ENCODE data around the gene NSDHL. TPM values are rescaled to one million over a fixed set of nuclear protein-coding genes. Genes with fewer than 3 reads are reported as not detected.

Gene NSDHL
- total and polyA plus RNA-seq, 2 donors from 2014 or later: 14.3 to 30.9 TPM

- Histone ChIP-seq H3K36me3 (ENCODE audit: control insufficient read depth in 2 of 3, insufficient read depth in 3 of 3, low read length in 3 of 3) (peaks cover 0 to 6% (median 0%) of the 10 kb centered on the region in 3 donors), H3K9me3 (ENCODE audit: control insufficient read depth in 2 of 3, insufficient read depth in 1 of 3, low read length in 3 of 3) (no peaks in the 10 kb centered on the region), H3K4me3 (ENCODE audit: low read length in 3 of 3) (no peak overlapping the region), H3K4me1 (ENCODE audit: control insufficient read depth in 2 of 3, insufficient read depth in 2 of 3, low read depth in 1 of 3, low read length in 3 of 3) (no peaks in the 10 kb centered on the region), H3K27me3 (ENCODE audit: control insufficient read depth, insufficient read depth, low read length) (no peaks in the 10 kb centered on the region), H3K9ac (ENCODE audit: low read length in 3 of 3) (no peak overlapping the region), H3K27ac (ENCODE audit: low read depth in 2 of 2, low read length in 2 of 2) (no peak overlapping the region)
- intact Hi-C loops (cut with DNase I): no loop called here
- TF ChIP-seq CTCF (IDR thresholded peaks at IDR 0.05; ENCODE audit: borderline replicate concordance, extremely low read depth, insufficient read depth): no peak
- FAIRE-seq: no peak
- DNase-seq: peak in 4 of 5 donors; percentile 61 to 77 (median 68)
These were observed 30.3 kb downstream of the NSDHL start for GRCh38 chrX:152861116-152861515.

- no peak overlapping the region for H3K4me3 ChIP-seq (ENCODE audit: low read length in 3 of 3)
These were observed 31.0 kb downstream of the NSDHL start for GRCh38 chrX:152861826-152862225.

GRCh38 chrX:152865232-152865920 is 34.5 kb downstream of the NSDHL start:
- Histone ChIP-seq H3K4me3 (ENCODE audit: low read length in 3 of 3) (no peak overlapping the region), H3K4me1 (ENCODE audit: control insufficient read depth in 2 of 3, insufficient read depth in 2 of 3, low read depth in 1 of 3, low read length in 3 of 3) (no peaks in the 10 kb centered on the region), H3K9ac (ENCODE audit: low read length in 3 of 3) (no peak overlapping the region), H3K9me3 (ENCODE audit: control insufficient read depth in 2 of 3, insufficient read depth in 1 of 3, low read length in 3 of 3) (no peaks in the 10 kb centered on the region), H3K36me3 (ENCODE audit: control insufficient read depth in 2 of 3, insufficient read depth in 3 of 3, low read length in 3 of 3) (peaks cover 2 to 12% (median 8%) of the 10 kb centered on the region in 3 donors), H3K27me3 (ENCODE audit: control insufficient read depth, insufficient read depth, low read length) (no peaks in the 10 kb centered on the region), H3K27ac (ENCODE audit: low read depth in 2 of 2, low read length in 2 of 2) (no peak overlapping the region)
- TF ChIP-seq CTCF (IDR thresholded peaks at IDR 0.05; ENCODE audit: borderline replicate concordance, extremely low read depth, insufficient read depth): no peak
- FAIRE-seq (no peak), DNase-seq (no peak)
- intact Hi-C loops (cut with DNase I): no loop called here

More at GRCh38 chrX:152861826-152862225, 31.0 kb downstream of the NSDHL start:
- DNase-seq: no peak
- no peaks in the 10 kb centered on the region for H3K4me1 ChIP-seq (ENCODE audit: control insufficient read depth in 2 of 3, insufficient read depth in 2 of 3, low read depth in 1 of 3, low read length in 3 of 3)
- intact Hi-C loops (cut with DNase I): no loop called here
- no peak for TF ChIP-seq CTCF (IDR thresholded peaks at IDR 0.05; ENCODE audit: borderline replicate concordance, extremely low read depth, insufficient read depth)
- H3K9ac ChIP-seq (ENCODE audit: low read length in 3 of 3): no peak overlapping the region
- H3K9me3 ChIP-seq (ENCODE audit: control insufficient read depth in 2 of 3, insufficient read depth in 1 of 3, low read length in 3 of 3): no peaks in the 10 kb centered on the region
- no peak for FAIRE-seq
- peaks cover 0 to 8% (median 0%) of the 10 kb centered on the region in 3 donors for H3K36me3 ChIP-seq (ENCODE audit: control insufficient read depth in 2 of 3, insufficient read depth in 3 of 3, low read length in 3 of 3)
- H3K27me3 ChIP-seq (ENCODE audit: control insufficient read depth, insufficient read depth, low read length): no peaks in the 10 kb centered on the region
- H3K27ac ChIP-seq (ENCODE audit: low read depth in 2 of 2, low read length in 2 of 2): no peak overlapping the region

Data from kidney (tissue), 14 donors.